Gastrocnemius medialis (tissue), 4 donors: Measurements from ENCODE around the gene SLC34A3. TPM values are rescaled to one million over a fixed set of nuclear protein-coding genes. Genes with fewer than 3 reads are reported as not detected.
A peak's percentile ranks its signal among the peaks of the same experiment; 100 is the strongest.

Experiments used
- ATAC-seq, 2 donors: fragments of 150-250 bp; one replicate each; pipeline ENCODE4 v1.9.1; 2016
- DNase-seq, 2 donors: peaks; one replicate each; pipeline ENCODE4 v3.0.0-alpha.2; 2019
- H3K27ac ChIP-seq, 4 donors: fragments of 200-600 bp; sonication (generic); 1 replicate in 1 of 4; 2 replicates in 3 of 4; pipeline ENCODE4 v1.5.1; 2016 to 2018; ENCODE audit warnings: mild to moderate bottlenecking in 2 of 4, moderate library complexity in 1 of 4
- H3K27me3 ChIP-seq, 3 donors: fragments of 200-600 bp; sonication (generic) in 2 of 3; 1 replicate in 1 of 3; 2 replicates in 2 of 3; pipeline versions ENCODE4 v1.5.1 to v1.6.0; 2016 to 2019; ENCODE audit warnings: mild to moderate bottlenecking in 1 of 3, moderate library complexity in 1 of 3
- H3K36me3 ChIP-seq, 2 donors: fragments of 200-600 bp; sonication (generic) in 1 of 2; one replicate each; pipeline ENCODE4 v1.5.1; 2017 to 2018
- H3K4me1 ChIP-seq, 2 donors: fragments of 200-600 bp; sonication (generic) in 1 of 2; one replicate each; pipeline ENCODE4 v1.5.1; 2016 to 2017; ENCODE audit warnings: mild to moderate bottlenecking in 2 of 2
- H3K4me3 ChIP-seq, 4 donors: fragments of 200-600 bp; sonication (generic) in 3 of 4; 1 replicate in 1 of 4; 2 replicates in 3 of 4; pipeline ENCODE4 v1.5.1; 2016 to 2019; ENCODE audit warnings: mild to moderate bottlenecking in 2 of 4
- H3K9me3 ChIP-seq, 3 donors: fragments of 200-600 bp; sonication (generic) in 2 of 3; 1 replicate in 1 of 3; 2 replicates in 2 of 3; pipeline ENCODE4 v1.5.1; 2016 to 2019
- POLR2A ChIP-seq, 2 donors: fragments of 450-650 bp; IDR thresholded peaks; one replicate each; pipeline ENCODE4 v1.6.1; 2017; ENCODE audit warnings: antibody characterized with exemption in 2 of 2, mild to moderate bottlenecking in 2 of 2, moderate library complexity in 2 of 2
- in situ Hi-C, 4 donors: fragments of 200-750 bp; cut with MboI; loops; one replicate each; pipeline versions ENCODE4 v1.15.0 to v1.8.0; 2017; ENCODE audit warnings: low sequenced_read_pairs in 4 of 4
- intact Hi-C: fragments of 100-400 bp; cut with DNase I; formaldehyde crosslinking; loops from one replicate; pipeline ENCODE4 v1.15.1; 2023; ENCODE audit warnings: low total_unique reads
- total RNA-seq, 4 donors: library from RNA; depleted of rRNA; stranded (reverse); fragments of >200 nt; gene quantifications; one replicate each; pipeline versions ENCODE4 v1.1.0 to v1.2.3, GENCODE V29; 2016
- TF ChIP-seq, protein P1 (sequence below), 5 experiments: fragments of 450-650 bp in 3 of 5; fragments of 200-600 bp in 2 of 5; sonication (generic) in 2 of 5; IDR thresholded peaks in 4 of 5; conservative IDR thresholded peaks in 1 of 5; 1 replicate in 4 of 5; 2 replicates in 1 of 5; pipeline ENCODE4 v1.5.1; 2016 to 2019; ENCODE audit warnings: antibody characterized with exemption in 5 of 5, mild to moderate bottlenecking in 3 of 5, moderate library complexity in 3 of 5

Gene SLC34A3
- total RNA-seq, 4 donors from 2014 or later: not detected

DNA sequence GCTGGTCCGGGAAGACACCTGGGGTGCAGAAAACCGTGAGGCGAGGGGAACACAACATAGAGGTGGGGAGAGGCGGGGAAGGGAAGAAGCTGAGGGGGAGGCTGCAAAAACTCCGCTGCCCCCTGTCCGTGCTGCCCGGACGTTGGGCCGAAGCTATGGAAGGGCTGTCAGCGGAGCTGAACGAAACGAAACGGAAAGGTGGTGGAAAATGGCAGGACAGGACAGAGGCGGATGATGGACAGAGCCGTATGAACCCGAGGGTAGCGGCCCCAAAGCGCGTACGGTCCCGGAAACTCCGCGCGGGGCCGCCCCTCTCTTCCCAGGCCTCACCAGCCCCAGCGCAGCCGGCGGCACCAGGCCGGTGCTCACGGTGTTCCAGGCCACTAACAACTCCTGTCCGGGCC lies 42.6 kb upstream of the SLC34A3 start:
- Histone ChIP-seq H3K27me3 (no peaks in the 10 kb centered on the region), H3K36me3 (peaks cover 0 to 42% of the 10 kb centered on the region in 2 donors), H3K4me1 (peaks cover 39 to 44% of the 10 kb centered on the region in 2 donors), H3K27ac (peak overlapping the region; percentile 85 to 98 (median 96)), H3K4me3 (peak overlapping the region; percentile 68 to 100 (median 97)), H3K9me3 (no peaks in the 10 kb centered on the region)
- ATAC-seq: peak; percentile 13 to 25
- in situ Hi-C loops (no loop called here), intact Hi-C loops (loop anchor here (1.0 to 2.0 kb wide), 6 partner anchors 12 to 102 kb away; partner anchors contain the start of genes MAN1B1, NDOR1, TMEM203 and TPRN)
- no peak for DNase-seq
- TF ChIP-seq, protein P1, sequence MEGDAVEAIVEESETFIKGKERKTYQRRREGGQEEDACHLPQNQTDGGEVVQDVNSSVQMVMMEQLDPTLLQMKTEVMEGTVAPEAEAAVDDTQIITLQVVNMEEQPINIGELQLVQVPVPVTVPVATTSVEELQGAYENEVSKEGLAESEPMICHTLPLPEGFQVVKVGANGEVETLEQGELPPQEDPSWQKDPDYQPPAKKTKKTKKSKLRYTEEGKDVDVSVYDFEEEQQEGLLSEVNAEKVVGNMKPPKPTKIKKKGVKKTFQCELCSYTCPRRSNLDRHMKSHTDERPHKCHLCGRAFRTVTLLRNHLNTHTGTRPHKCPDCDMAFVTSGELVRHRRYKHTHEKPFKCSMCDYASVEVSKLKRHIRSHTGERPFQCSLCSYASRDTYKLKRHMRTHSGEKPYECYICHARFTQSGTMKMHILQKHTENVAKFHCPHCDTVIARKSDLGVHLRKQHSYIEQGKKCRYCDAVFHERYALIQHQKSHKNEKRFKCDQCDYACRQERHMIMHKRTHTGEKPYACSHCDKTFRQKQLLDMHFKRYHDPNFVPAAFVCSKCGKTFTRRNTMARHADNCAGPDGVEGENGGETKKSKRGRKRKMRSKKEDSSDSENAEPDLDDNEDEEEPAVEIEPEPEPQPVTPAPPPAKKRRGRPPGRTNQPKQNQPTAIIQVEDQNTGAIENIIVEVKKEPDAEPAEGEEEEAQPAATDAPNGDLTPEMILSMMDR (IDR thresholded peaks at IDR 0.05 in 4 of 5, conservative IDR thresholded peaks at IDR 0.05 in 1 of 5): no peak
- no peak for TF ChIP-seq POLR2A (IDR thresholded peaks at IDR 0.05)

DNA sequence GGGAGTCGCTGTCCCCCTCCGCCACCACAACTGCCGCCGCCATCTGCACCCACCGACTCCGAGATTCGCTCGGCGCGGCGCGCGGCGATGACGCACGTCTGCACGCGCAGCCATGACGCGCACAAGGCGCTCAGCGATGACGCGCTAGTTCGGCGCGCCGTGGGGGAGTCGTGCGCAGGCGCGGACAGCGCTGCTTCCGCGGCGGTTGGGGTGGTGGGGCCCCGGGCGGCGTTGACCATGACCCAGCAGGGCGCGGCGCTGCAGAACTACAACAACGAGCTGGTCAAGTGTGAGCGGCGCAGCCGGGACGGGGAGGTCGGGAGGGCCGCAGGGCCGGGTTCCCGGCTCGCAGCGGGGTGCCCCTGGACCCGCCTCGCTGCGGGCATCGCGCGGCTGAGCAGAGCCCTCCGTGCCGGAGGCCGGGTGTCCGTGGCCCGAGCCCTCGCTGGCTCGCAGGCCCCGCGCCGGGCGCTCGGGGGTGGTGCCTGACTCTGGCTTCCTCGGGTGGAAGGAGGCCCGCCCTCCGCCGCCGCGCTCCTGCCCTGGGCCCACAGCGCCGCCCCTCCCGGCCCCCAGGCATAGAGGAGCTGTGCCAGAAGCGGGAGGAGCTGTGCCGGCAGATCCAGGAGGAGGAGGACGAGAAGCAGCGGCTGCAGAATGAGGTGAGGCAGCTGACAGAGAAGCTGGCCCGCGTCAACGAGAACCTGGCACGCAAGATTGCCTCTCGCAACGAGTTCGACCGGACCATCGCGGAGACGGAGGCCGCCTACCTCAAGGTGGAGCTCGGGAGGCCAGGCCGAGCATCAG lies 42.0 kb upstream of the SLC34A3 start, which contains the start of the genes ANAPC2 and SSNA1:
Gene ANAPC2, minus strand, starts transcription at position 71 of the 807 bp plus-strand sequence. Its CDS starts 28 bp downstream, at position 43.
Gene SSNA1, plus strand, starts transcription at position 187 of the 807 bp plus-strand sequence. Its CDS starts 51 bp downstream, at position 238.
- Histone ChIP-seq H3K36me3 (peaks cover 0 to 36% of the 10 kb centered on the region in 2 donors), H3K27ac (peak within 1 kb of the TSS; percentile 85 to 98 (median 96)), H3K9me3 (no peaks in the 10 kb centered on the region), H3K4me3 (peak within 1 kb of the TSS; percentile 68 to 100 (median 97)), H3K27me3 (no peaks in the 10 kb centered on the region), H3K4me1 (peaks cover 39 to 44% of the 10 kb centered on the region in 2 donors)
- peak; percentile 84 to 92 for TF ChIP-seq POLR2A (IDR thresholded peaks at IDR 0.05)
- TF ChIP-seq, protein P1 (IDR thresholded peaks at IDR 0.05 in 4 of 5, conservative IDR thresholded peaks at IDR 0.05 in 1 of 5): peak in 4 of 5 experiments; percentile 8 to 72 (median 38)
- peak; percentile 79 to 88 for DNase-seq
- ATAC-seq: peak; percentile 92 to 95
- in situ Hi-C loops: no loop called here
- intact Hi-C loops: loop anchor here (1.0 to 2.0 kb wide), 6 partner anchors 12 to 102 kb away; partner anchors contain the start of genes MAN1B1, NDOR1, TMEM203 and TPRN

- no peak for TF ChIP-seq POLR2A (IDR thresholded peaks at IDR 0.05)
- TF ChIP-seq, protein P1 (IDR thresholded peaks at IDR 0.05 in 4 of 5, conservative IDR thresholded peaks at IDR 0.05 in 1 of 5): no peak
- no peaks in the 10 kb centered on the region for H3K9me3 ChIP-seq
- peaks cover 0 to 27% of the 10 kb centered on the region in 2 donors for H3K36me3 ChIP-seq
- intact Hi-C loops: loop anchor here (2.0 kb wide), 1 partner anchor 51 kb away; the partner anchor contains the start of gene TUBB4B
- peak overlapping the region; percentile 85 to 98 (median 96) for H3K27ac ChIP-seq
- H3K4me3 ChIP-seq: peak overlapping the region; percentile 68 to 100 (median 97)
- H3K4me1 ChIP-seq: peaks cover 39 to 52% of the 10 kb centered on the region in 2 donors
- no peaks in the 10 kb centered on the region for H3K27me3 ChIP-seq
- no peak for DNase-seq
- in situ Hi-C loops: no loop called here
- no peak for ATAC-seq
Measured at GRCh38 chr9:137189297-137190295, 41.1 kb upstream of the SLC34A3 start.

- intact Hi-C loops (no loop called here), in situ Hi-C loops (no loop called here)
- TF ChIP-seq, protein P1 (IDR thresholded peaks at IDR 0.05 in 4 of 5, conservative IDR thresholded peaks at IDR 0.05 in 1 of 5): no peak
- no peak for TF ChIP-seq POLR2A (IDR thresholded peaks at IDR 0.05)
- peaks cover 39 to 54% of the 10 kb centered on the region in 2 donors for H3K4me1 ChIP-seq
- ATAC-seq (no peak), DNase-seq (no peak)
- no peaks in the 10 kb centered on the region for H3K27me3 ChIP-seq
- H3K4me3 ChIP-seq: peak overlapping the region in 1 of 4 donors; percentile 96
- H3K27ac ChIP-seq: peak overlapping the region; percentile 85 to 98 (median 96)
- no peaks in the 10 kb centered on the region for H3K9me3 ChIP-seq
- peaks cover 0 to 22% of the 10 kb centered on the region in 2 donors for H3K36me3 ChIP-seq
Measured at GRCh38 chr9:137190315-137190856, 40.3 kb upstream of the SLC34A3 start.
